Stimulated activated CD4-positive, alpha-beta T cell treated with anti-CD3 and anti-CD28 coated beads, TNF-alpha, amount 100 ng/mL, for 24 hours (primary cell): ENCODE data around the gene SFXN3.
A peak's percentile ranks its signal among the peaks of the same experiment; 100 is the strongest.

Experiments
- DNase-seq, 3 experiments: peaks; one replicate each; pipeline ENCODE4 v3.0.0-alpha.2; 2020; ENCODE audit warnings: low read depth in 3 of 3

Gene SFXN3

GRCh38 chr10:101056365-101057151, 25.5 kb downstream of the SFXN3 start:
- no peak for DNase-seq

DNA sequence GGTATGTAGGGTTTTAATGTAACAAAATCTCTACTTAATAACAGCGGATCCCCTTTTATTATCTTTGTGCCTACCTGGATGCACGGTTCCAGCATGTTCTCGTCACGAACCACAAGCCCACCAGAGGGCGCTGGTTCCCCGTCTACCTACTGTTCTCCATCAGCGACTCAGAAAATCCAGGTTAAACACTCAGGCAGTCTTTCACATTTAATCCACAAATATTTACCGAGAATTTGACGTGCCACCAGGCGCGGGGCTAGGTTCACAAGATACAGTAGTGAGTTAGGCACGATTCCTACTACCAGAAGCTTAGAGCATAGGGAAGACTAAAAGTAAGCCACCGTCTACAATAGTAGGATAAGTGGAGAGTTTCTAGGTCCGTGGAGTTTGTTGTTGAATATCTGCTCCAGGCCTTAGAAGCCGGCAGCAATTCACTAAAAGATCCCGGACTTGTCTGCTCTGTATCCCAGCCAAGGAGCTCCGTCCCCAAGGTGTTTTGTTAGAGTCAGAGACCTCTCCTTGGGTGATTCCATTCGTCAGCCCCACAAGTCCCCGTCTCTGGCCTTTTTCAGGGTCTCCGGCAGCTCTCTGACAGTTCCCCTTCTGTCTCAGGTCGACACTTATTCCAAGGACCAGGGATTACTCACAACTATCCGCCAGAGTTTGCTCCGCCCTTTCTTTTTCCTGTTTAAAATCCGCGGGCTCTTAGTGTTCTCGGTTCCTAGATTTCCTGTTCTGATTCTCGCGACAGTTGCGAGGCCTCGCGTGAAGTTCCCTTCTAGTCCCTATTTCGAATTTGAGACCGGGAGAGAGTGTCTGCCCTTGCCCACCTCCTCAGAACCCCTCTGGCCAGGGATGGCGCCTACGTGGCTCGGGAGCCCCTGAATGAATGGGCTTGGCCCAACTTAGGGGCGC, 29.3 kb downstream of the SFXN3 start:
- DNase-seq = peak; percentile 74 to 91 (median 84)

DNA sequence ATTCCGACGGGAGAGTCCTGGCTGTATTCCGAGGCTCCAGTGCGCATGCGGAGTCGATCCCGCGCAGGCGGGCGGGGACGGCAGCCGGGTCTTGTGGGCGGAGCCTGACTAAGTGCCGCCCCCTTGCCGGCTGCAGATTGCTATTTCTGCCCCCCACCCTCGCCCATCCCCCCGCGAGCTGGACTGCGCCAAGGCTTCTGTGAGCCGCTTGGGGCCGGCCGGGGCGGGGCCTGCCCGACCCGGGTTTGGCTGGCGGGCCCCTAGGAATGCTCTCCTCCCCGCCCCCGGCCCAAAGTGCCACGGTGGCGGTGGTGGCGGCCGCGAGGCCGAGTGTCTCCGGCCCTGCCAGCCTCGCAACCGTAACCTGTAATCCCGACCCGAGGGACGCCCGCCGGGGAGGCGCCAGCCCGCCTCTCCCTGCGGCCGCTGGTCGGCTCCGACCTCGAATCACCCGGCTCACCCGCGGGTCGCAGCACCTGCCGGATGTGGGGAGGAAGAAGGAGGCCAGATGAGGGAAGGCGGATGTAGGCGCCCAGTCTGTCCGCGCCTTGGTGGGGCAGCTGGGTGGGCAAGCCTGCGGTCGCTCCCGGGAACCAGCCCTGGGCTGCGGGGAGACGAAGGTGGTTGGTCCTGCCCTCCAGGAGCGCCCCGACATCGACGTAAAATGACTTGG, 30.1 kb downstream of the SFXN3 start:
- peak; percentile 76 to 91 (median 83) for DNase-seq

- no peak for DNase-seq
Observed at GRCh38 chr10:101061624-101062231, 30.7 kb downstream of the SFXN3 start, which contains the start of gene KAZALD1. Gene KAZALD1, plus strand, starts transcription at chr10:101061989. Its CDS starts 604 bp downstream, at chr10:101062593.

DNA sequence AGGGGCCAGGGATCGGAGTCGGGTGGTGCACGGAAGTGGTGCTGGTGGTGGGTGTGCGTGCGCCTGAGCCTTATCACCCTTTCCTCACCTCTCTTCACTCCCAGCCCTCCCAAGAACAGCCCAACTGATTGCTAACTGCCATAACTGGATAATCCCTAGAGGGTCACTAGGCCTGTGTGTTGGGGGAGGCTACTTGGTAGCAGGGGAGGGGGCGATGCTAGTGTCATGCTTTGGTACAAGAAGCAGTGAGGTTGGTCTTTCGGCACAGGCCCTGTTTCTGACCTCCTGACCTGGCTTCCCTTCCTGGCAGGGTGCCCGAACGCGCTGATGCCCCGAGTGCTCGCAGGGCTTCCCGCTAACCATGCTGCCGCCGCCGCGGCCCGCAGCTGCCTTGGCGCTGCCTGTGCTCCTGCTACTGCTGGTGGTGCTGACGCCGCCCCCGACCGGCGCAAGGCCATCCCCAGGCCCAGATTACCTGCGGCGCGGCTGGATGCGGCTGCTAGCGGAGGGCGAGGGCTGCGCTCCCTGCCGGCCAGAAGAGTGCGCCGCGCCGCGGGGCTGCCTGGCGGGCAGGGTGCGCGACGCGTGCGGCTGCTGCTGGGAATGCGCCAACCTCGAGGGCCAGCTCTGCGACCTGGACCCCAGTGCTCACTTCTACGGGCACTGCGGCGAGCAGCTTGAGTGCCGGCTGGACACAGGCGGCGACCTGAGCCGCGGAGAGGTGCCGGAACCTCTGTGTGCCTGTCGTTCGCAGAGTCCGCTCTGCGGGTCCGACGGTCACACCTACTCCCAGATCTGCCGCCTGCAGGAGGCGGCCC, 31.4 kb downstream of the SFXN3 start:
- DNase-seq = peak in 2 of 3 experiments; percentile 29 to 64

DNA sequence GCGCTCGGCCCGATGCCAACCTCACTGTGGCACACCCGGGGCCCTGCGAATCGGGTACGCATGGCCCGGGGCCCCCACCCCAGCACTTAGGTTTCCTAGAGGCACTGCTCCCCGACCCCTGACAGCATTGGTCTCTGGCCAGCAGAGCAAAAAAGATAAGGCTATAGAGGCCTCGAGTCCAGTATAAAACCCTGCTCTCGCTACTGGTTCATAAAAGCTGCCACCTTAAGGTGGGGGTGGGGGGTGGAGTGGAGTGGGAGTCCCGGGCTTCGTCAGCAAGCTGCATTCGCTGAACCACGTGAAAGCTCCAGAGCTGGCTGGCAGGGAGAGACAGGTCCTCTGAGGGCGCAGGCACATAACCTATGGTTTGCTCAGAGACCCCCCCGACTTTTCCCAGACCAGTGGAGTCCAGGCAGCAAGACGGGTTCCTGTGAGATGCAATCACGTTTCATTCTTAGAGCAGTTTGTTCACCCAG, 32.1 kb downstream of the SFXN3 start:
- DNase-seq = no peak

GRCh38 chr10:101063548-101064414, 32.7 kb downstream of the SFXN3 start:
- no peak for DNase-seq

DNA sequence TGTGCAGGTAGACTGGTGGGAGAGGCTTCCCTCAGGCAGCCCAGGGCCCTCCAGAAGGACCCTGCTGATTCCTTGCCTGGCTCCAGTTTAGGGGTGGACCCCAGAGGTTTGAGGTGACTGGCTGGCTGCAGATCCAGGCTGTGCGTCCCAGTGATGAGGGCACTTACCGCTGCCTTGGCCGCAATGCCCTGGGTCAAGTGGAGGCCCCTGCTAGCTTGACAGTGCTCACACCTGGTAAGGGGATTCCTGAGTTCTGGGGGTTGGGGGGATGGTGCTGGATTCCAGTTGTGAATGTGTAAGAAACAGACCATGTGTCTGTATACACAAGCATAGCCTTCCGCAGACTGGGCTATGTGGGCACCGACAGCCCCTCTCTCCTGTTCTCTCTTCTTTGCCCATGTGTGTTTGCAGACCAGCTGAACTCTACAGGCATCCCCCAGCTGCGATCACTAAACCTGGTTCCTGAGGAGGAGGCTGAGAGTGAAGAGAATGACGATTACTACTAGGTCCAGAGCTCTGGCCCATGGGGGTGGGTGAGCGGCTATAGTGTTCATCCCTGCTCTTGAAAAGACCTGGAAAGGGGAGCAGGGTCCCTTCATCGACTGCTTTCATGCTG, 33.5 kb downstream of the SFXN3 start:
- DNase-seq = no peak

- no peak for DNase-seq
Observed at GRCh38 chr10:101065481-101066145, 34.6 kb downstream of the SFXN3 start.

DNA sequence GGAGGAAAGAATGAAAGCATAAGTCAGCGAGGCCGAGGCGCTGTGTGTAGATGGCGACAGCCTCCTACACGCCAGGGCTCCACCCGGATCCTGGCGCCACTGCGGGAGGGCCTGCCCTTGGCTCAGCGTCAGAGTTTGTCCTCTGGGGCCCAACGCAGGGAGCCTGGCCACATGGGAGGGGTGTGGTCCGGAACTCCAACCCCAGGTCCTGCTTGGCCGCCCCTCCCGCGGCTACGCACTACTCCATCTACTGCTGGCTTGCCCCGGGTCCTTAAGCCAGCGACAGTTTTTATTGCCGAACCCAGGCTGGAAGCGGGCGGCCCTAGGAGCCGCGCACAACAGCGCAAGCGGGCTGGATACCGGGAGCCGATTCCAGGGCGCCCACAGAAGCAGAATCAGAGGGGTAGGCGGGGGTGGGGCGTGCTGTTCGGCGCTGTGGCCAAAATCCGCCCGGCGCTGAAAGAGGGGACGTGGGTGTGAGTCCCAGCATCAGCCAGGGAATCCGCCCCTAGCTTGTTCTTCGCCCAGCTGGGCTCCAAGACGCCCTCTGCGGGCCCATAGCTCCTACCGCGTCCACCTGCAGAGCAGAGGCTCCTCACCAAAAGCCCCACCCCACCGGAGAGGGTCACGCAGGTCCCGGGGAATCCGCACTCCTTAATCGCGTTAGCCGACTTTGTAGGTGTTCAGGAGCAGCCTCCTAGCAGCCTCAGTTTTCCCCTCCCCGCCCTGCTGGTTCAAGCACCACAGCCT, 35.3 kb downstream of the SFXN3 start:
- DNase-seq = peak in 1 of 3 experiments; percentile 48

GRCh38 chr10:101066896-101067355, 35.9 kb downstream of the SFXN3 start:
- no peak for DNase-seq

- DNase-seq = peak; percentile 59 to 76 (median 73)
Observed at GRCh38 chr10:101067356-101068083, 36.5 kb downstream of the SFXN3 start.

DNA sequence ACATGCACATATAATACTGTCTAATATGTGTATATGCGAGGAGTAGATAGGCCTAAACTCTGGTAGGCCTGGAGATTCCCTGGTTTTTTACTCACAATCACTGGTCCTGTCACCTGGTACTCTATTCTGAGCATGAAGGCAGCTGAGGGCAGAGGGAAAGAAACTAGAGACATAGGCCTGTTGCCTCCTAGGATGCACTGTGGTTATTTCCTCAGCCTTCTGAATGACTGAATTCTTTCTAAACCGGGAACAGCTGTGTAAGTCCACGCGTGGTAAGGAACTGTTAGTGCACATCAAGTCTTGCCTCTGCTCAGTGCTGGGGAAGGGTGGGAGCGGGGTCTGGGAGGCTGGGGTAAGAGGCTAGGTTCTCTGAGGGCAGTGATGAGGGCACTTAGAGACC, 38.4 kb downstream of the SFXN3 start:
- no peak for DNase-seq

DNA sequence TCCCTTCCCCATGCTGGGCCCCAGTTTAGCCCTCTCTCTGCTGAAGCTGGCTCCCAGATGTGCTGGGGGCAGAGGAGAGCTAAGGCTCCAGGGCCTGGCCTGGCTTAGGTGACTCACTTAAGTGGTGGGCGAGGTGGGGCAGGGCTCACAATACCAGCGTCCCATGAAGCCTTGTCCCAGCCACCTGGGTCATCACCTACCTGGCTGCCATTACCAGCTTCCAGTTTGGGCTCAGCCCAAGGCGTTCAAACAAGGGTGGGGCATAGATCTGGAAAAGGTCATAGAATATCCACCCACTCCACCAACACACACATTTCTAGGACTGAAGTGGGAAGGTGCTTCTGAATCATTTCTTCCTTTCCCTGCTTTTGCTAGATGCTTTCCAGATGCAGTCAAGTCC, 39.1 kb downstream of the SFXN3 start:
- no peak for DNase-seq

DNA sequence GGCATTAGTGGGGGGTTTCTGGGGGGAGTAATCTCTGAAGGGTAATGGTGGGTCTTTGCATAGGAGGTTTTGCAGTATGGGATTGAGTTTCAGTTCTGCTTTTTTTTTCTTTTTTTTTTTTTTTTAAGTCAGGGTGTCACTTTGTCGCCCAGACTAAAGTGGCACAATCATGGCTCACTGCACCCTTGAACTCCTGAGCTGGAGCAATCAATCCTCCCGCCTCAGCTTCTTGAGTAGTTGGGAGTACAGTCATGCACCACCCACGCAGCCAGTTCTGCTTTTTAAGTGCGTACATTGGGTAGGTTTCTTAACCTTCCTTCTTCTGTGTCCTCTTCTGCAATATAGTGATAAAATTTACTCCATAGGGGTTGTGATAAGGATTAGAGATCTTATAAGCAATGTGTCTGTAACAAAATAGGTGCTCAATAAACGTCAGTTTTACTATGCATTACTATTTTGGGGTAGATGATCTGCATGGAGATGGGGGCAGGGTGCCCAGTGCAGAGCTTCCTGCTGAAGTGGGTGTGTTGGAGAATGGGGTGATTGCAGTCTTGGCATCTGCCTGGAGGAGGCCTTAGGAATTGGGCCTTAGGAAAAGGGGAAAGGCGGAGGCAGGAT, 40.3 kb downstream of the SFXN3 start:
- peak in 1 of 3 experiments; percentile 28 for DNase-seq

GRCh38 chr10:101071885-101072433, 40.9 kb downstream of the SFXN3 start:
- DNase-seq = no peak
